CD4-positive, alpha-beta T cell treated with Interleukin-6 for 4 hours (primary cell): ENCODE results near the gene CS.
"Not testable (repeated sequence)": the region's sequence is repeated elsewhere in the genome, so short reads cannot be mapped to it uniquely, and the experiment has no call there.

Experiments
- DNase-seq: peaks from one replicate; pipeline ENCODE4 v3.0.0-alpha.2; 2020; ENCODE audit warnings: mixed read lengths

Gene CS

GRCh38 chr12:56299853-56300643, at the start of gene CS:
Gene CS (minus strand): TSS chr12:56300330. CDS start chr12:56300201, 129 bp downstream.
- DNase-seq = peak; percentile 99

GRCh38 chr12:56348776-56349175, 48.6 kb upstream of the CS start:
- no peak for DNase-seq

- DNase-seq = not testable (repeated sequence)
Observed at GRCh38 chr12:56347255-56347654, 47.1 kb upstream of the CS start.

GRCh38 chr12:56346675-56347074, 46.5 kb upstream of the CS start:
- DNase-seq = peak; percentile 26

- DNase-seq = not testable (repeated sequence)
Observed at GRCh38 chr12:56342290-56342689, 42.2 kb upstream of the CS start.

GRCh38 chr12:56341616-56342015, 41.5 kb upstream of the CS start:
- DNase-seq = no peak

DNA sequence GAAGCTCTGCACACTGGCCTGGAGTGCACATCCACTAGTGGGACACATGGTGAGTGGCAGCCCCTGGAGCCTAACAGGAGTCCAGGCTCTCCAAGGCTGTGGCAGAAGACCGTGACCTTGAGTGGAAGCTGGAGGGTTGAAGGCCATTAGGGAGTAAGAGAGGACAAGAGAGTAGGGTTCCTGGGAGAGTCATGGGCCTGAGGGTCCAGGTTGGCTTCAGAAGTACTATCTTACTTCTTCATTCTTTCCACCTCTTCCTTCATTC, 39.0 kb upstream of the CS start:
- no peak for DNase-seq

DNA sequence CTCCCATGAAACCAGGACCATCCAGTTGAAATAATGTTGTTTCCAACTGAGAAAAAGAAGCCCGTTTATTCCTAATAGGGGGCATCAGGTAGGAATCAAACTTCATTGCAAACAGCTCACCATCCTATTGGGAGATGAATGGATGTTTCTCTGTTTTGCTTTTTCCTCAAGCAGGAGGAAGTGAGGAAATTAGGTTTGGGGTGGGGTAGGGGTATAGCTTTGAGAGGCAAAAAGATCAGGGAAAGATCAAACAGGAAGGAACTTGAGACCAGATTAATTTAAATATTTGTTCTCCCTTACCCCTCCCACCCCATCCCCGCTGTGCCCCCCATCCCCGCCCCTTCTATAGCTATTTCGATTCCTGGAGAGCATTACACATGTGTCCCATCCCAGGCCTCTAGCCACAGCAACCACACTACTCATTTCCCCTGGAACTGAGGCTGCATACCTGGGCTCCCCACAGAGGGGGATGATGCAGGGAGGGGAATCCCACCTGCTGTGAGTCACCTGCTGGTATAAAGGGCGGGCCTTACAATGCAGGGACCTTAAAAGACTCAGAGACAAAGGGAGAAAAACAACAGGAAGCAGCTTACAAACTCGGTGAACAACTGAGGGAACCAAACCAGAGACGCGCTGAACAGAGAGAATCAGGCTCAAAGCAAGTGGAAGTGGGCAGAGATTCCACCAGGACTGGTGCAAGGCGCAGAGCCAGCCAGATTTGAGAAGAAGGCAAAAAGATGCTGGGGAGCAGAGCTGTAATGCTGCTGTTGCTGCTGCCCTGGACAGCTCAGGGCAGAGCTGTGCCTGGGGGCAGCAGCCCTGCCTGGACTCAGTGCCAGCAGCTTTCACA, 38.4 kb upstream of the CS start, which contains the start of gene IL23A:
IL23A (plus strand) TSS at position 577 of the 850 bp plus-strand sequence; CDS start at position 738, 161 bp downstream.
- peak; percentile 89 for DNase-seq

DNA sequence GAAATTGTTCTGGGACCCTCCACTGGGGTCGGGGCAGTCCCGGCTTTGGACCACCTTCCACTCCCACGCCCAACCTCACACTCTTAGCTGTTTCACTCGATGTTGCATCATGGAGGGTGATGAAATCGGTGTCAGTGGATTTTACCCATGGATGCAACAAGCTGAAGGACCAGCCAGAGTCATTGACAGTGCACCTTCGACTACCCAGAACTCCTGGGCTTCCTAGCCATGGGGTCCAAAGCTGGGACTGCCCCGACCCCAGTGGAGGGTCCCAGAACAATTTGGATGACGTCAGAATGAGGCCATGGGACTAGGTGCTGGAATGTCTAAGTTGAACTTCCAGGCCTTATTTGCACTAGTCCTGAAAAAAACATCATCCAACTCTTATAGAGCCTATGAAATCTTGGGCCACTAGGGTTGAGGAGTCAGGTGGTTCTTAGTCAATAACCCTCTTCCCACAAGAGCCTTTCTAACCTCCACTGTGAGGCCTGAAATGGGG, 37.7 kb upstream of the CS start:
- no peak for DNase-seq

DNA sequence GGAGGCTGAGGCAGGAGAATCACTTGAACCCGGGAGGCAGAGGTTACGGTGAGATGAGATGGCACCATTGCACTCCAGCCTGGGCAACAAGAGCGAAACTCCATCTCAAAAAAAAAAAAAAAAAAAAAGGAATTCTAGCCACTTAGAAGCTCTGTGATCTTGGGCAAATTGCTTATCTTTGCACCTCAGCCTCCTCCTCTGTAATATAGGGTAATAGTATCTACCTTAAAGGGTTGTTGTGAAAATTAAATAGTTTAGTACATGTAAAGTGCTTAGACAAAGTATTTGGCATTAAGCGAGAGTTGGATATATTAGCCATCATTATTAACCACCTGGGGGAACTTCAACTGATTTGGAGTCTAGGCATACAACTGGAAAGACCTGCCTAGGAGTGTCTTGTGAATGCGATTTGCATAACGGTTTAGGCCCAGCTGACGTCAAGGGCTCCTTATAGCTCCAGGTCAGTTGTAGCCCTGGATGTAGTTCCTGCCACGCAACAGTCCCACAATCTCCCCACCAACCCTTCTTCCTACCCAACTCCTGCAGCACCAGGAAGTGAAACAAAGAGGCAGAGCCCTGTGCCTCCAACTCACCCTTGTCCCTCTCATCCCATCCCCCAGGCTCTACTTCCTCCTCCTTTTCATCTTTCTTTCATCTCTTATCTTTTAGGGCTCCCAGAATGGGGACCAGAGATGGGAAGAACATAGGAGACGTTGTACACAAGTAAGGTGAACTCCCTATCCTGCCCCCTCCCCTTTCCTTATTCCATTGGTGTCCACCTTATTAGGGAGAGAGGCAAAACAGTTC, 36.4 kb upstream of the CS start:
- DNase-seq = no peak

DNA sequence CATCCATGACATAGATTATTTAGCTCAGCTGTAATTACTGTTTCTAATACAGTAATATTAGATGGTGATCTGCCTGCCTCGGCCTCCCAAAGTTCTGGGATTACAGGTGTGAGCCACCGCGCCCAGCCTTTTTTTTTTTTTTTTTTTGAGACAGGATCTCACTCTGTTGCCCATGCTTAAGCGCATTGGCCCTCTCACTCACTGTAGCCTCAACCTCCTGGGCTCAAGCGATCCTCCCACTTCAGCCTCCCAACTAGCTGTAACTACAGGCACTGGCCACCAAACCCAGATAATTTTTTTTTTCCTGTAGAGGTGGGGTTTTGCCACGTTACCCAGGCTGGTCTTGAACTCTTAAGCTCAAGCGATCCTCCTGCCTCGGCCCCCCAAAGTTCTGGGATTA, 35.4 kb upstream of the CS start:
- not testable (repeated sequence) for DNase-seq

DNA sequence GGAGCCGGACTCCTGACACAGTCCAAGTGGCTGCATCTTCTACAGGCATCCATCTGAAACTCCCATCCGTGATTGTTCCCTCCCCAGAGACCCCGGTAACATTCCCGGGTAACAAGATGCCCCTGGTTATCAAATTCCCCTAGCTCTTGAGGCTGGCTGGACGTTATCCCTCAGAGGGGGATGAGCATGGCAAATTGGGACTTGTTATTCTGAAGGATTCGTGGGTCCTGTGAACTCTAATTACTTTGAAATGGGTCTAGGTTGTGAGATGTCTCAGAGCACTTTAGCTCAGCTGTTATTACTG, 34.3 kb upstream of the CS start:
- no peak for DNase-seq

GRCh38 chr12:56333679-56334489, 33.8 kb upstream of the CS start, which contains the start of gene PAN2:
Gene PAN2 (minus strand): TSS chr12:56334000. CDS start chr12:56333094, 906 bp downstream.
- DNase-seq = peak; percentile 92

DNA sequence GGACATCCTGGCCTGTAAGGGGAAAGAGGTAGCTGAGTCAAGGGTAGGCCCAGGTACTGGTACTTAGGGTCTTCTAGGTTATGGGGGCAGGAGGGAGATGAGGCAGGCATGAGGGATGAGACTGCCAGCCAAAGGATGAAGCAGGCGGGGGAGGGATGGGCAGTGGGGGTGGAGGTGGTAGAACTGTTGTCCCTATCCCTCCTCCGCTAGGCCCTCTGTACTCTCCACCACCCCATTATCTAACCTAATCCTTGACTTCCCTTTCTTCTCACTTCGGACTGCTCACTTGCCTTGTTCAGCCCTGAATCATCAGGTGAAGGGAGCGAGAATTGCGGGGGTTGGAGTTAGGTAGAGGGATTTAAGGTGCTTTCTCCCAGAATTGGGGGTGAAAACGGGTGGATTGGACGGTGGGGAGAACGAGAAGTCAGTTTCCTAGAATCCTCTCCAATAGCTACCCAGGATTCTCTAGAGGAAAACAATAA, 33.1 kb upstream of the CS start:
- no peak for DNase-seq

- DNase-seq = no peak
Observed at GRCh38 chr12:56332512-56333196, 32.5 kb upstream of the CS start.

DNA sequence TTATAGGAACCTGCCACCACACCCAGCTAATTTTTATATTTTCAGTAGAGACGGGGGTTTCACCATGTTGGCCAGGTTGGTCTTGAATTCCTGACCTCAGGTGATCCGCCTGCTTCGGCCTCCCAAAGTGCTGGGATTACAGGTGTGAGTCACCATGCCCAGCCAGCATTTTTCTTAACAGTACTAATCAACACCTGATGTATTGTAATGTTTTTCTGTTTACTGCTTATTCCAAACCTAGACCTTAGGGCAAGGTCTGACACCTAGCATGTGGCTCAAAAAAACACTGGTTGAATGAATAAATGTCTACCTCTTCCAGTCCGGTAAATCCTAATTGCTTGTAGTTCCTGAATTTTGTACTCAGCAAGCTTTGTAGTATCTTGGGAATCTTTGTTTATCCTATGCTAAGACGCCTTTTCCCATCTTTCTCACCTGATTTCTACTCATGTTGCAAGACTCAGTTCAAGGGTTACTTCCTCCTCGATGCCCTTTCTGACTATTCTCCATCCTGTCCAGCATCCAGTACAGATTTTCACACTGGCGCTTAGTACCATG, 30.9 kb upstream of the CS start:
- DNase-seq = no peak

GRCh38 chr12:56326533-56326932, 26.4 kb upstream of the CS start:
- DNase-seq = no peak

GRCh38 chr12:56326126-56326525, 26.0 kb upstream of the CS start:
- DNase-seq = no peak

GRCh38 chr12:56324206-56324605, 24.1 kb upstream of the CS start:
- no peak for DNase-seq

- not testable (repeated sequence) for DNase-seq
Observed at GRCh38 chr12:56321610-56322009, 21.5 kb upstream of the CS start.

- DNase-seq = no peak
Observed at GRCh38 chr12:56321027-56321426, 20.9 kb upstream of the CS start.
